Muscle of leg (tissue), 11 donors: ENCODE results near the gene NFKB1. TPM values are rescaled to one million over a fixed set of nuclear protein-coding genes. Genes with fewer than 3 reads are reported as not detected.

Source experiments
- DNase-seq: peaks from one replicate; pipeline ENCODE4 v3.0.0; 2013
- H3K27ac ChIP-seq: one replicate; pipeline ENCODE4 v1.5.1; 2013; ENCODE audit warnings: mild to moderate bottlenecking, low read length, control low read depth
- H3K27me3 ChIP-seq: one replicate; pipeline ENCODE4 v1.6.1; 2013; ENCODE audit warnings: low read length; ENCODE audit not compliant: control insufficient read depth, insufficient read depth
- H3K36me3 ChIP-seq: one replicate; pipeline ENCODE4 v1.6.1; 2013; ENCODE audit warnings: low read length; ENCODE audit not compliant: control insufficient read depth, insufficient read depth
- H3K4me1 ChIP-seq: one replicate; pipeline ENCODE4 v1.6.1; 2013; ENCODE audit warnings: low read length; ENCODE audit not compliant: control insufficient read depth, insufficient read depth
- H3K4me3 ChIP-seq: one replicate; pipeline ENCODE4 v1.5.1; 2013; ENCODE audit warnings: low read length, control low read depth
- H3K9me3 ChIP-seq: replicated peaks from 2 replicates; pipeline ENCODE4 v1.6.1; 2013; ENCODE audit warnings: low read depth, low read length; ENCODE audit not compliant: control insufficient read depth
- WGBS: methylation state at CpG from one replicate; pipeline ENCODE4 v1.1.5; 2013; ENCODE audit warnings: missing lambda C conversion rate; ENCODE audit not compliant: insufficient coverage; 5-methylcytosine and 5-hydroxymethylcytosine counted together
- polyA plus RNA-seq, 8 donors: library from polyadenylated mRNA; unstranded; fragments of 120-200 nt; gene quantifications; one replicate each; pipeline versions ENCODE4 v1.2.1 to v1.2.3, GENCODE V29; 2013; ENCODE audit warnings: inconsistent platforms in 1 of 8, low replicate concordance in 1 of 8; ENCODE audit not compliant: insufficient read length in 8 of 8, insufficient read depth in 1 of 8
- total RNA-seq: library from RNA; stranded (reverse); fragments of 120-200 nt; gene quantifications from one replicate; pipeline ENCODE4 v1.2.4, GENCODE V29; 2013

NFKB1 gene
- total and polyA plus RNA-seq, 9 donors = 16.4 to 26.2 (median 19.5) TPM

- no peaks in the 10 kb centered on the region for H3K4me1 ChIP-seq
- H3K27me3 ChIP-seq = no peaks in the 10 kb centered on the region
- H3K9me3 ChIP-seq = no peaks in the 10 kb centered on the region
- H3K36me3 ChIP-seq = peaks cover 4% of the 10 kb centered on the region
- H3K4me3 ChIP-seq = no peak overlapping the region
- no peak overlapping the region for H3K27ac ChIP-seq
- DNase-seq = no peak
- WGBS = 83% methylated on average over 7 of the region's 7 CpGs
These were observed 130.5 kb downstream of the NFKB1 start for GRCh38 chr4:102631616-102632015.

DNA sequence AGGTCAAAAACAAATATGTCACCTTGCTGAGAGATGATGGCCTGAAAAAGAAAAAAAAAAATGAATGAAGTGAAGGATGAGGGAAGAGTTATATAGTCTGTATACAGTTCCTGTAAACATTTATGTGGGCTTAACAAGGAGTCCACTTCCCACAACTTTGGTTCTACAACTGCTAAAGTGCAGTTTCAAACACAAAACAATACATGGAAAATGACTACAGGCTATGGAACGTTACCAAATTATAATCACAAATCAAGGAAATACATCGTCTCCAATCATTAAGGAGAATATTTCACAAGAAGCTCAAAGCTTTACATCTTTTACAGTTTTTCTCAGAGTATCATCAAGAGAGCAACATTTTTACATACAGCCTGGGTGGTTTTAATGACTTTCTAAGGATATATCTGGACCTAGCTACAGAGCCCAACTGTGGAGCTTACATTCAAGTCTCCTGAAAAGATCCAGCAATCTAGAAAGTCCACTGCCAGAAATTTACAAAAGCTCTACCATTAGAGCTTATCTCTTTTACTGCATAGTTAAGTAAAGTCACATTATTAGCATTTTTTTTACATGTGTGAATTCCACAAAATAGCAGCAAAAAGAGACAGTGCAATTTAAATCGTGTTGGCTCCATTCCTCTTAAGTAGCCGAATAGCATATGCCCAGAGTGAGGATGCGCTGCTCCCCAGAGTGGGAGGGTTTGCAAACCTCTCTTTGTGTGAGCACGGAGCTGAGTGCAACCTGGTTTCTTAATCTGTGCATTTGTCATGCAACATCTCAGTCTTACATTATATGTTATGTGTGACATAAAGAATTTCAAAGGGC is 131.3 kb downstream of the NFKB1 start:
- Histone ChIP-seq H3K36me3 (peaks cover 4% of the 10 kb centered on the region), H3K27ac (no peak overlapping the region)

GRCh38 chr4:102633100-102633499 is 131.9 kb downstream of the NFKB1 start:
- Histone ChIP-seq H3K4me1 (no peaks in the 10 kb centered on the region), H3K4me3 (no peak overlapping the region), H3K36me3 (peaks cover 4% of the 10 kb centered on the region), H3K27me3 (no peaks in the 10 kb centered on the region), H3K27ac (no peak overlapping the region), H3K9me3 (no peaks in the 10 kb centered on the region)
- DNase-seq = no peak
- 85% methylated on average over 6 of the region's 6 CpGs for WGBS

More for the DNA sequence above, 131.3 kb downstream of the NFKB1 start:
- Histone ChIP-seq H3K4me1 (no peaks in the 10 kb centered on the region), H3K4me3 (no peak overlapping the region), H3K9me3 (no peaks in the 10 kb centered on the region), H3K27me3 (no peaks in the 10 kb centered on the region)
- DNase-seq = no peak
- 67% methylated on average over 3 of the region's 6 CpGs for WGBS

GRCh38 chr4:102637391-102637790 is 136.2 kb downstream of the NFKB1 start:
- no peak for DNase-seq
- 94% methylated on average over 2 of the region's 3 CpGs for WGBS
- Histone ChIP-seq H3K4me1 (no peaks in the 10 kb centered on the region), H3K36me3 (peaks cover 7% of the 10 kb centered on the region), H3K27me3 (no peaks in the 10 kb centered on the region), H3K27ac (no peak overlapping the region), H3K9me3 (no peaks in the 10 kb centered on the region), H3K4me3 (no peak overlapping the region)

DNA sequence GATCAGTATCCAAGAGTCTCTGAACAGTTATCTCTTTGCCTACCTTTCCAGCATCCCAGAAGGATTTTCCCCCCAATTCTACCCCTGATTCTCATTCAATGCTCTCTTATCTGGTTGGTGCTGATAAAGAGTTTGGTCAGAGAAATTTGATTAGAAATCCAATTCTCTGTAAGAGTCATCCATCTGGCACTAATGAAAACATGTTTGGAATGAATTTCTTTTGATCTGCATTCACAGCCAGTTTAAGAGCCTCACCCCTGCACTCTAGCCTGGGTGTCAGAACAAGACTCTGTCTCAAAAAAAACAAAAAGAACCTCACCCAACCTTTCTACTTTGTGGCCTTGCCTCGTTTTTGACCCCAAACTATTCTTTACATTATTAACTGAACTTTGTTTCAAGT is 137.5 kb downstream of the NFKB1 start:
- H3K27me3 ChIP-seq = no peaks in the 10 kb centered on the region
- peaks cover 7% of the 10 kb centered on the region for H3K36me3 ChIP-seq
- no CpG with 5 or more reads among the region's 1 CpG for WGBS
- no peaks in the 10 kb centered on the region for H3K4me1 ChIP-seq
- no peak for DNase-seq
- H3K4me3 ChIP-seq = no peak overlapping the region
- H3K27ac ChIP-seq = no peak overlapping the region
- no peaks in the 10 kb centered on the region for H3K9me3 ChIP-seq

DNA sequence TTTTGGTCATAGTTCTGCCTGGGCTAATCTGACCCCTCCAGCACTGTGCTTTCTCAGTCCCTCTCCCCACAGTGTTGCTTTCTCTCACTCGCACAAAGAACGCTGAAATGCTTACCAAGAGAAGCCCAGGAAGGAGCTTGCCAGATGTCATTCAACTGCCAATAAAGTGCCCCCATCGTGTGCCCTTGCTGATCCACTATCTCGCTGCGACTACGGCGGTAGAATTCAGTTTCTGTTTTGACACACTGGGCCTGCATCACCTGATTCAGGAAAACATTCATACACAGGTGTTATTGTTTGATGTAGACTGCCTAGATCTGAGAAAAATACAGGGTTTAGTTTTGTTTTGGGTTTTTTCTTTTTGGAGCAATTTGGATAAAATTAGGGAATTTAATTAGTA is 138.4 kb downstream of the NFKB1 start:
- Histone ChIP-seq H3K36me3 (peaks cover 7% of the 10 kb centered on the region), H3K27me3 (no peaks in the 10 kb centered on the region), H3K4me1 (no peaks in the 10 kb centered on the region), H3K9me3 (no peaks in the 10 kb centered on the region), H3K4me3 (no peak overlapping the region), H3K27ac (no peak overlapping the region)
- no peak for DNase-seq
- WGBS = 88% methylated on average over 3 of the region's 7 CpGs

GRCh38 chr4:102640669-102641068 is 139.5 kb downstream of the NFKB1 start:
- no peak overlapping the region for H3K27ac ChIP-seq
- no peaks in the 10 kb centered on the region for H3K4me1 ChIP-seq
- no peaks in the 10 kb centered on the region for H3K27me3 ChIP-seq
- peaks cover 5% of the 10 kb centered on the region for H3K36me3 ChIP-seq
- DNase-seq = no peak
- H3K9me3 ChIP-seq = no peaks in the 10 kb centered on the region
- WGBS = no CpG with 5 or more reads among the region's 4 CpGs
- H3K4me3 ChIP-seq = no peak overlapping the region

DNA sequence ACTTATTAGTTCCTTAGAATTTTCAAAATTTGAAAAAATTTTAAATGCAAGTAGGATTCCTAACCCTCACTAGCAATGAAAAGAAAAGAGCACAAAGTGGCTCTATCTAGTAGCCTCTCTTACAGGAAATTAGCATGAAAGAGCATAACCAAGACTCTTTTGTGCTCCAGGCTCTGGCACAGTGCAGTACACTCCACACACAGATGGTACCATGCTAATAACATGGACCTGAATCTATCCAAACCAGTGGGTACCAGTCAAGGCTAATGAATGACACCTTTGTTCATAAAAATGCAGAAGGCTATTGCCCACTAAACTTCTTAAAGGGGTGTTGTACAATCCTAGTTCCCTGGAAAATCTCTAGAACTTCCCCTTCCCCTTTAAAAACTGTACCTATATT is 140.6 kb downstream of the NFKB1 start:
- Histone ChIP-seq H3K9me3 (no peaks in the 10 kb centered on the region), H3K27me3 (no peaks in the 10 kb centered on the region), H3K4me3 (no peak overlapping the region), H3K27ac (no peak overlapping the region), H3K4me1 (no peaks in the 10 kb centered on the region), H3K36me3 (peaks cover 5% of the 10 kb centered on the region)
- no peak for DNase-seq

DNA sequence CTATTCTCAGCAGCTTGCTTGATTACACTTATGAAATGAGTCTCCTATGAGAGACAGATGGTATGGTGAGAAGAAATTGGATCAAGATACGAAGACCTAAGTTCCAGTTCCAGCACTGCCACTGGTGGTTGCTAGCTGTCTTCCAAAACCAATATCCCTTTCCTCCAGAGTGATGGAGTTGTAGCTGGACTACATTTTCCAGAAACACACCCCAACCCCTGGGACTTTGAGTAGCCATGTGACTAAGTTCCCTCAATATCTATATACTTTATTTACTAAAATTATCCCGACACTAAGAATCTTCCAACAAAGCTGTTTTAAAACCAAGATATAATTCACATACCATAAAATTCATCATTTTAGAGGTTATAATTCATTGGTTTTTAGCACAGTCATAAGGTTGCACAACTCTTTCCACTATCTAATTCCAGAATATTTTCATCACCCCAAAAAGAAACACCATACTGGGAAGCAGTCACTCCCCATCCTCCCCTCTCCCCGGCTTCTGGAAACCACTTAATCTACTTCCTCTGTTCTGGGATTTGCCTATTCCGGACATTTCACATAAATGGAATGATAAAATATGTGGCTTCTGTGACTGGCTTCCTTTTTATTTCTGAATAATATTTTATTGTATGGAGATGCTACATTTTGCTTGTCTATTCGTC is 141.6 kb downstream of the NFKB1 start:
- Histone ChIP-seq H3K27me3 (no peaks in the 10 kb centered on the region), H3K4me3 (no peak overlapping the region), H3K9me3 (no peaks in the 10 kb centered on the region), H3K4me1 (no peaks in the 10 kb centered on the region), H3K36me3 (peaks cover 5% of the 10 kb centered on the region), H3K27ac (peak overlapping the region; percentile 8)
- WGBS = no CpG with 5 or more reads among the region's 5 CpGs
- peak; percentile 73 for DNase-seq

DNA sequence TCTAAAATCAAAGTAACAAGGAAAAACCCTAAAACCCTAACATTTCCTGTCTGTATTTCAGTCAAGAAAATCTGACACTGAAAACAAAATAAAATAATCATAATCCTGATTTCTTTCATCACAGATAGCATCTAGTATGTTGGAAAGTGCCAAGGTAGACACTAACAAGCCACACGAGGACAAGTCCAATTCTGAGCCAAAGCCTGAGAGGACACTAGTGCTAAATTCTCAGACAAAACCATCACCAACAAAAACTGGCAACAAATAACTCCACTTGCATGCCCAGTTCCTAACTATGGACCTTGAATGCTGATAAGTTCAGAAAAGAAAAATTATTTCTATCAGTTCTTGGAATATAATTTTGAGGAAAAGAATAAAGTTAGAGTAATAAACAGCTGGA is 146.0 kb downstream of the NFKB1 start:
- H3K4me1 ChIP-seq = no peaks in the 10 kb centered on the region
- no peaks in the 10 kb centered on the region for H3K36me3 ChIP-seq
- no CpG with 5 or more reads among the region's 1 CpG for WGBS
- no peak overlapping the region for H3K27ac ChIP-seq
- no peak for DNase-seq
- H3K9me3 ChIP-seq = no peaks in the 10 kb centered on the region
- H3K27me3 ChIP-seq = no peaks in the 10 kb centered on the region
- H3K4me3 ChIP-seq = no peak overlapping the region
